ENCODE data around the gene XRCC4.

XRCC4 gene

DNA sequence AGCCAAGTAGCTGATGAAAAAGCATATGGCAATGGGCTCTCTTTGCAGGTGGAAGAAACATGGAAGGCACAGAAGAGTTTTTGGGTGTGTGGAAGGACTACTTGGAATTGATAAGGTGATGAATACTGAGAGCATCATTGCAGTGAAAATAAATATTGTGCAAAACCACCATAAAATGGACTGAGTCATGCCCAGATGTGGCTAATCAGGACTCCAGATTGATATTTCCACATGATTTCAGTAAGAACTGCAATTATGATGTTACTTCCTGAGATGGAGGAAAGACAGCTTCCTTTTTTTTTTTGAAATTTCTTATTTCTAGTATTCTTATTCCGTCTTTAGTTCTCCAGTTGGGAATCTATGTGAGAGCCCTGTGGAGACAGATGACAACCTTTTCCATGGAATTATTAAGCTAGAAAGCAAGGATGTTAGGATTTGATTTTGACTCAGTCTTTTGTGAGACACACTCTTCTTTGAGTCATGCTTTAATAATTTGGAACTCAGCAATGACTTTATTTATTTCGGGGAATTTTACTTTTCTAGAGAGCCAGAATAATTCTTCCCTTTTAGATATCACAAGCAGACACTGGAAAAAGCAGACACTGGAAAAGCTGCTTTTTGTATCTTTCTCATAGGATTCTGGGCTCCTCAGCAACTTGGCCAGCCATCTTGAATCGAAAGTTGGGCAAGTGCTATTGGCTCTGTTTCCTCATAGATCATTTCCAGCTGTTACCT is 300.0 kb downstream of the XRCC4 start:
- DNase-seq (ENCODE audit: low read depth, low spot score) = no peak
- TF ChIP-seq, protein P1, sequence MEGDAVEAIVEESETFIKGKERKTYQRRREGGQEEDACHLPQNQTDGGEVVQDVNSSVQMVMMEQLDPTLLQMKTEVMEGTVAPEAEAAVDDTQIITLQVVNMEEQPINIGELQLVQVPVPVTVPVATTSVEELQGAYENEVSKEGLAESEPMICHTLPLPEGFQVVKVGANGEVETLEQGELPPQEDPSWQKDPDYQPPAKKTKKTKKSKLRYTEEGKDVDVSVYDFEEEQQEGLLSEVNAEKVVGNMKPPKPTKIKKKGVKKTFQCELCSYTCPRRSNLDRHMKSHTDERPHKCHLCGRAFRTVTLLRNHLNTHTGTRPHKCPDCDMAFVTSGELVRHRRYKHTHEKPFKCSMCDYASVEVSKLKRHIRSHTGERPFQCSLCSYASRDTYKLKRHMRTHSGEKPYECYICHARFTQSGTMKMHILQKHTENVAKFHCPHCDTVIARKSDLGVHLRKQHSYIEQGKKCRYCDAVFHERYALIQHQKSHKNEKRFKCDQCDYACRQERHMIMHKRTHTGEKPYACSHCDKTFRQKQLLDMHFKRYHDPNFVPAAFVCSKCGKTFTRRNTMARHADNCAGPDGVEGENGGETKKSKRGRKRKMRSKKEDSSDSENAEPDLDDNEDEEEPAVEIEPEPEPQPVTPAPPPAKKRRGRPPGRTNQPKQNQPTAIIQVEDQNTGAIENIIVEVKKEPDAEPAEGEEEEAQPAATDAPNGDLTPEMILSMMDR (IDR thresholded peaks at IDR 0.05; ENCODE audit: insufficient read depth, low read length, missing control alignments) = no peak
- CTCF ChIA-PET = interaction anchor here (0.9 kb wide), 1 partner anchor 95 kb away, joined by 3 read pairs; the partner anchor contains the start of gene VCAN
- H3K4me3 ChIP-seq (ENCODE audit: low read depth, low read length) = no peak overlapping the region
- POLR2A ChIA-PET = no interaction called here

DNA sequence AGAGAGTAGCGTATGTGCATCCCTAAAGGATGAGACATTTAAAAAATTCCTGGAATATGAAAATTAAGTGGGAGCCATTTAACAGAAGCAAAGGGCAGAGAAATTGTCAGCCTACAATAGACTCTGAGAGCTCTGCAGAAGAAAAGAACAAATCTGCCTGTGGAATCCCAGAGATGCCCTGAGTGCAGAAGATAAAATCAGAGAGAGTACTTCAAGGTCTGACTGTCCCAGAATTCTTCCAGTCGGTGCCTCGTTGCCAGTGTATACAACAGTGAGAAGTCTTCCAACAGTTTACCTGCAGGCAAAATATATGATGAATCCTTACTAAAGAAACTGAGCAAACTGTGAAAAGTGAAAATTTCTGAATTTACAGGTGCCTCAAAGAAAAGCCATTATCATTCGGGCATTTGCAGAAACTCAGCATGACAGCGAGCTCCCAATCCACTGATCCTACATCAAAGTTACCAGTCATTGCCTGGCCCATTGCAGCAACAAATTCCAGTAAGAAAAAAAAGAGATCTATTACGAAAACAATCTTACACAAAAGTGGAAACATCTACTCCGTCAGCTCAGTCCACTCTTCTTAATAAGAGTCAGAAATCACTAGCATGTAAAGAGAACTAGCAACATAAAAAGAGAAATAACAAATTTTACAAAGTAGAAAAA is 301.4 kb downstream of the XRCC4 start:
- ChIA-PET POLR2A (no interaction called here), CTCF (no interaction called here)
- TF ChIP-seq, protein P1 (IDR thresholded peaks at IDR 0.05; ENCODE audit: insufficient read depth, low read length, missing control alignments) = no peak
- H3K4me3 ChIP-seq (ENCODE audit: low read depth, low read length) = no peak overlapping the region
- no peak for DNase-seq (ENCODE audit: low read depth, low spot score)

DNA sequence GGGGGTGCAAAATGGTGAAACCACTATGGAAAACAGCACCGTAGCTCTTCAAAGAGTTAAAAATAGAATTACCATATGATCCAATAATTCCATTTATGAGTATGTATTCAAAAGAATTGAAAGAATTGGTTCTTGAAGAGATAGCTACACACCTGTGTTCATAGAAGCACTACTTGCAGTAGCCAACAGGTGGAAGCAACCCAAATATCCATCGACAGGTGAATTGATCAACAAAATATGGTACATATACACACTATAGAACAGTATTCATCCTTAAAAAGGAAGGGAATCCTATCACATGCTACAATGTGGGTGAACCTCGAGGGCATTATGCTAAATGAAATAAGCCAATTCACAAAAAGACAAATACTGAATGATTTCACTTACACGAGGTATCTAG is 308.5 kb downstream of the XRCC4 start:
- CTCF ChIA-PET = no interaction called here
- H3K4me3 ChIP-seq (ENCODE audit: low read depth, low read length) = no peak overlapping the region
- POLR2A ChIA-PET = no interaction called here
- TF ChIP-seq, protein P1 (IDR thresholded peaks at IDR 0.05; ENCODE audit: insufficient read depth, low read length, missing control alignments) = no peak
- no peak for DNase-seq (ENCODE audit: low read depth, low spot score)

DNA sequence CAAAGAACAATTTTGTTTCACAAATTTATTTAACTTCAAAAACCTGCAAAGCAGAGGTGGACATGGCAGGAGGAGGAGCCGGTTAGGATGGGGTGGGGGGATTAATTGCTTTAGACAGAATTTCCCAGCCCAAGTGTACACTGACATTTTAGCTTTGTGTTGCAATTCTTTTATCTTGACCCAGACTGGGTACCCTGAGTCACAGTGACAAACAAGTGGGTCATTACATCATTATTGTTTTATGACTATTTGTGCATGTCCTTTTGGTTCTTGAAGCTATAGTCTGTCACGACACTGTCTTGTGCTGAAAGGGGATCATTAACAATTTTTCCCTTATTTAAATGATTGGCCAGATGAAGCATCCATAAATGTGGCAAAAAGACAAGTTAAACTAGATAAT is 309.7 kb downstream of the XRCC4 start:
- no peak for DNase-seq (ENCODE audit: low read depth, low spot score)
- POLR2A ChIA-PET = no interaction called here
- CTCF ChIA-PET = interaction anchor here (1.7 kb wide), 1 partner anchor 18 kb away, joined by 3 read pairs; no protein-coding TSS in a partner anchor
- no peak overlapping the region for H3K4me3 ChIP-seq (ENCODE audit: low read depth, low read length)
- TF ChIP-seq, protein P1 (IDR thresholded peaks at IDR 0.05; ENCODE audit: insufficient read depth, low read length, missing control alignments) = no peak

DNA sequence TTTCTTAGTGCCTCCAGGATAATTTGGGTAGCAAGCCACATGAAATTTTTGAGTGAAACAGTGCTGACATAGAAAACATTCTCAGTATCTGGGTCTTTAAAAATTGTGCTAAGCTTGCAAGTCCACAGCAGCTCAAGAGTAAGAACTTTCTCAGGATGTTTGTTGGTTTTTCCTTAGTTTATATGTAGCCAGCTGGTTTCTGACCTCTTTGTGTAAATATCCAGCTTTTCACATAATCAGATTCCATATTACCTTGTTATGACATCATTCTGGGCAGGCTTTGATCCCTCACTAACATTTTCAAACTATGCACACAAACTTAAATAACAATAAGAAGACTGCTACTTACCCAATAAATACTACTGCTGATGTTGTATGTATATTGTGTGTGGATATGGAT is 311.3 kb downstream of the XRCC4 start:
- POLR2A ChIA-PET = no interaction called here
- CTCF ChIA-PET = no interaction called here

More for the DNA sequence above, 311.3 kb downstream of the XRCC4 start:
- TF ChIP-seq, protein P1 (IDR thresholded peaks at IDR 0.05; ENCODE audit: insufficient read depth, low read length, missing control alignments) = no peak
- no peak for DNase-seq (ENCODE audit: low read depth, low spot score)
- no peak overlapping the region for H3K4me3 ChIP-seq (ENCODE audit: low read depth, low read length)
